Choroid plexus epithelial cell (primary cell): ENCODE results near the gene RSPH3.
"Not testable (repeated sequence)": the region's sequence is repeated elsewhere in the genome, so short reads cannot be mapped to it uniquely, and the experiment has no call there.

Experiments
- DNase-seq: peaks from one replicate; pipeline ENCODE4 v3.0.0-alpha.2; 2010; ENCODE audit warnings: low read depth
- H3K4me3 ChIP-seq: 2 replicates; pipeline ENCODE4 v1.5.1; 2011; ENCODE audit warnings: low read depth, mild to moderate bottlenecking, control low read depth, low read length, moderate library complexity
- CTCF ChIP-seq: conservative IDR thresholded peaks from 2 replicates; pipeline ENCODE4 v1.5.1; 2011; ENCODE audit warnings: low read depth, mild to moderate bottlenecking, control low read depth, inconsistent platforms, low read length, moderate library complexity

The RSPH3 gene

GRCh38 chr6:159036673-159037072 is 36.7 kb upstream of the RSPH3 start:
- no peak for TF ChIP-seq CTCF
- no peak for DNase-seq
- no peak overlapping the region for H3K4me3 ChIP-seq

GRCh38 chr6:159035891-159036290 is 35.9 kb upstream of the RSPH3 start:
- no peak for TF ChIP-seq CTCF
- H3K4me3 ChIP-seq: no peak overlapping the region
- no peak for DNase-seq

- TF ChIP-seq CTCF: no peak
- H3K4me3 ChIP-seq: no peak overlapping the region
- DNase-seq: peak; percentile 46
These were observed 33.4 kb upstream of the RSPH3 start for GRCh38 chr6:159033160-159034049.

- no peak for DNase-seq
- TF ChIP-seq CTCF: no peak
- no peak overlapping the region for H3K4me3 ChIP-seq
These were observed 31.8 kb upstream of the RSPH3 start for GRCh38 chr6:159031846-159032245.

GRCh38 chr6:159030168-159030567 is 30.2 kb upstream of the RSPH3 start:
- no peak for DNase-seq
- no peak overlapping the region for H3K4me3 ChIP-seq
- TF ChIP-seq CTCF: no peak

GRCh38 chr6:159025224-159025623 is 25.2 kb upstream of the RSPH3 start:
- not testable (repeated sequence) for H3K4me3 ChIP-seq, DNase-seq

- DNase-seq: no peak
- H3K4me3 ChIP-seq: no peak overlapping the region
- no peak for TF ChIP-seq CTCF
These were observed 23.9 kb upstream of the RSPH3 start for GRCh38 chr6:159023893-159024292.
